B cell (primary cell): ENCODE measurements around the gene CAVIN2. TPM values are rescaled to one million over a fixed set of nuclear protein-coding genes. Genes with fewer than 3 reads are reported as not detected.

ENCODE experiments used
- ATAC-seq: fragments of 200-7000 bp; cut with Tn5 transposase; one replicate; pipeline ENCODE4 v1.10.0; 2021; ENCODE audit warnings: low read depth, mild to moderate bottlenecking, moderate number of reproducible peaks, moderate library complexity
- CTCF ChIA-PET: fragments of 350-600 bp; sonication (Branson Sonifier 250); formaldehyde crosslinking; loops from one replicate; lab custom pipeline; 2021; ENCODE audit warnings: antibody characterized with exemption, inconsistent platforms; lab: Charles Lee
- POLR2A ChIA-PET: fragments of 350-600 bp; sonication (Branson Sonifier 250); formaldehyde crosslinking; loops from one replicate; lab custom pipeline; 2021; ENCODE audit warnings: antibody characterized with exemption; lab: Charles Lee
- DNase-seq: peaks from one replicate; pipeline ENCODE4 v3.0.0; 2013
- H2AFZ ChIP-seq: 2 replicates; pipeline ENCODE4 v1.6.1; 2012; ENCODE audit warnings: mild to moderate bottlenecking, low read depth, low read length; ENCODE audit not compliant: insufficient read depth, poor library complexity, severe bottlenecking
- H3K27ac ChIP-seq, 2 donors: 1 replicate in 1 of 2; 2 replicates in 1 of 2; pipeline ENCODE4 v1.5.1; 2012 to 2013; ENCODE audit warnings: low read length in 2 of 2, mild to moderate bottlenecking in 2 of 2, moderate library complexity in 1 of 2
- H3K27me3 ChIP-seq, 4 experiments: fragments of 200-600 bp in 1 of 4; sonication (generic) in 1 of 4; replicated peaks in 1 of 4; 1 replicate in 2 of 4; 2 replicates in 2 of 4; pipeline versions ENCODE4 v1.6.1 to v1.7.0; 2013 to 2016; ENCODE audit warnings: low read length in 3 of 4, mild to moderate bottlenecking in 2 of 4, mixed read lengths in 1 of 4, moderate library complexity in 1 of 4; ENCODE audit not compliant: insufficient read depth in 4 of 4, control insufficient read depth in 3 of 4; ENCODE audit errors: control extremely low read depth in 1 of 4
- H3K36me3 ChIP-seq, 2 experiments: replicated peaks in 1 of 2; 1 replicate in 1 of 2; 2 replicates in 1 of 2; pipeline versions ENCODE4 v1.6.1 to v1.7.1; 2013; ENCODE audit warnings: low read length in 1 of 2; ENCODE audit not compliant: insufficient read depth in 2 of 2, control insufficient read depth in 1 of 2; ENCODE audit errors: control extremely low read depth in 1 of 2, extremely low read depth in 1 of 2
- H3K4me1 ChIP-seq, 2 donors: fragments of 200-600 bp in 1 of 2; sonication (generic) in 1 of 2; 1 replicate in 1 of 2; 2 replicates in 1 of 2; pipeline versions ENCODE4 v1.5.1 to v1.6.1; 2013 to 2017; ENCODE audit warnings: low read length in 2 of 2; ENCODE audit not compliant: control insufficient read depth in 2 of 2, insufficient read depth in 2 of 2
- H3K4me2 ChIP-seq: replicated peaks from 2 replicates; pipeline ENCODE3; 2012; ENCODE audit warnings: mild to moderate bottlenecking, low read depth, low read length; ENCODE audit not compliant: poor library complexity, severe bottlenecking
- H3K4me3 ChIP-seq, 5 experiments: fragments of 200-600 bp in 1 of 5; sonication (generic) in 1 of 5; 1 replicate in 3 of 5; 2 replicates in 2 of 5; pipeline versions ENCODE4 v1.5.1 to v1.7.0; 2011 to 2016; ENCODE audit warnings: low read length in 4 of 5, mild to moderate bottlenecking in 4 of 5, low read depth in 2 of 5, control low read depth in 1 of 5, moderate library complexity in 1 of 5; ENCODE audit not compliant: insufficient read depth in 1 of 5; ENCODE audit errors: control extremely low read depth in 1 of 5, extremely low read depth in 1 of 5
- H3K79me2 ChIP-seq: fragments of 200-600 bp; sonication (generic); one replicate; pipeline ENCODE4 v1.6.0; 2016; ENCODE audit warnings: low read length; ENCODE audit not compliant: control insufficient read depth, insufficient read depth
- H3K9ac ChIP-seq: fragments of 200-600 bp; sonication (generic); 2 replicates; pipeline ENCODE4 v1.6.1; 2017; ENCODE audit warnings: mild to moderate bottlenecking, low read length, moderate library complexity
- H3K9me3 ChIP-seq, 3 donors: one replicate each; pipeline versions ENCODE4 v1.6.1 to v1.7.1; 2013; ENCODE audit warnings: low read length in 2 of 3; ENCODE audit not compliant: control insufficient read depth in 2 of 3, insufficient read depth in 1 of 3; ENCODE audit errors: control extremely low read depth in 1 of 3
- H4K20me1 ChIP-seq: 2 replicates; pipeline ENCODE4 v1.6.0; 2012; ENCODE audit warnings: mild to moderate bottlenecking, low read length; ENCODE audit not compliant: insufficient read depth, control insufficient read depth, poor library complexity, severe bottlenecking
- H3K27ac Mint-ChIP-seq: one replicate; pipeline ENCODE4 v1.8.0; 2021; ENCODE audit warnings: mixed read lengths
- H3K27me3 Mint-ChIP-seq: one replicate; pipeline ENCODE4 v1.8.0; 2021; ENCODE audit warnings: mixed read lengths
- H3K4me1 Mint-ChIP-seq: one replicate; pipeline ENCODE4 v1.8.0; 2021; ENCODE audit warnings: mixed read lengths
- H3K4me3 Mint-ChIP-seq: one replicate; pipeline ENCODE4 v1.8.0; 2021; ENCODE audit warnings: mixed read lengths
- H3K9me3 Mint-ChIP-seq: one replicate; pipeline ENCODE4 v1.8.0; 2022; ENCODE audit warnings: mixed read lengths; ENCODE audit not compliant: insufficient read depth
- EZH2 ChIP-seq: IDR thresholded peaks from 2 replicates; pipeline ENCODE4 v1.6.1; 2012; ENCODE audit warnings: borderline replicate concordance, low read depth, mild to moderate bottlenecking, moderate library complexity, low read length; ENCODE audit not compliant: insufficient read depth, poor library complexity, severe bottlenecking
- WGBS: methylation state at CpG from one replicate; pipeline ENCODE4 v1.1.5; 2013; ENCODE audit warnings: missing lambda C conversion rate; ENCODE audit not compliant: insufficient coverage; 5-methylcytosine and 5-hydroxymethylcytosine counted together
- intact Hi-C: fragments of 100-400 bp; cut with micrococcal nuclease; formaldehyde crosslinking; loops from one replicate; pipeline ENCODE4 v1.10.0; 2022
- polyA plus RNA-seq: library from polyadenylated mRNA; depleted of rRNA; stranded (reverse); fragments of >200 nt; gene quantifications from 2 replicates; pipeline ENCODE4 v1.2.3, GENCODE V29; 2012
- total RNA-seq, 2 donors: library from RNA; stranded (reverse); fragments of 120-200 nt in 1 of 2; gene quantifications; 1 replicate in 1 of 2; 2 replicates in 1 of 2; pipeline versions ENCODE4 v1.2.3 to v1.2.4, GENCODE V29; 2013 to 2022
- TF ChIP-seq, protein P1 (sequence below): fragments of 200-600 bp; IDR thresholded peaks from one replicate; pipeline ENCODE4 v1.8.0; 2022; ENCODE audit warnings: antibody characterized with exemption, mild to moderate bottlenecking

The CAVIN2 gene
- total and polyA plus RNA-seq, 2 donors (not counting 1 experiment from before 2014, with no cell fraction given), result 0.15 TPM; not detected in 1

- 83% methylated on average over 1 of the region's 2 CpGs for WGBS
- peaks cover 9% of the 10 kb centered on the region for H3K27me3 Mint-ChIP-seq
- DNase-seq (no peak), ATAC-seq (no peak)
- Histone ChIP-seq H3K36me3 (no peaks in the 10 kb centered on the region), H3K9ac (no peak overlapping the region), H3K9me3 (no peaks in the 10 kb centered on the region), H3K27ac (no peak overlapping the region), H3K4me2 (no peak overlapping the region), H3K4me3 (no peak overlapping the region), H2AFZ (no peak overlapping the region), H4K20me1 (no peaks in the 10 kb centered on the region), H3K4me1 (no peaks in the 10 kb centered on the region), H3K79me2 (no peaks in the 10 kb centered on the region), H3K27me3 (no peaks in the 10 kb centered on the region)
- ChIA-PET POLR2A (no interaction called here), CTCF (no interaction called here)
- TF ChIP-seq, protein P1, sequence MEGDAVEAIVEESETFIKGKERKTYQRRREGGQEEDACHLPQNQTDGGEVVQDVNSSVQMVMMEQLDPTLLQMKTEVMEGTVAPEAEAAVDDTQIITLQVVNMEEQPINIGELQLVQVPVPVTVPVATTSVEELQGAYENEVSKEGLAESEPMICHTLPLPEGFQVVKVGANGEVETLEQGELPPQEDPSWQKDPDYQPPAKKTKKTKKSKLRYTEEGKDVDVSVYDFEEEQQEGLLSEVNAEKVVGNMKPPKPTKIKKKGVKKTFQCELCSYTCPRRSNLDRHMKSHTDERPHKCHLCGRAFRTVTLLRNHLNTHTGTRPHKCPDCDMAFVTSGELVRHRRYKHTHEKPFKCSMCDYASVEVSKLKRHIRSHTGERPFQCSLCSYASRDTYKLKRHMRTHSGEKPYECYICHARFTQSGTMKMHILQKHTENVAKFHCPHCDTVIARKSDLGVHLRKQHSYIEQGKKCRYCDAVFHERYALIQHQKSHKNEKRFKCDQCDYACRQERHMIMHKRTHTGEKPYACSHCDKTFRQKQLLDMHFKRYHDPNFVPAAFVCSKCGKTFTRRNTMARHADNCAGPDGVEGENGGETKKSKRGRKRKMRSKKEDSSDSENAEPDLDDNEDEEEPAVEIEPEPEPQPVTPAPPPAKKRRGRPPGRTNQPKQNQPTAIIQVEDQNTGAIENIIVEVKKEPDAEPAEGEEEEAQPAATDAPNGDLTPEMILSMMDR, result no peak
- no peak for TF ChIP-seq EZH2
- intact Hi-C loops, result no loop called here
- no peak overlapping the region for H3K4me3 Mint-ChIP-seq
- no peaks in the 10 kb centered on the region for H3K9me3 Mint-ChIP-seq
- no peak overlapping the region for H3K27ac Mint-ChIP-seq
- H3K4me1 Mint-ChIP-seq, result no peaks in the 10 kb centered on the region
Measured at GRCh38 chr2:191824398-191824797, 22.5 kb downstream of the CAVIN2 start.

DNA sequence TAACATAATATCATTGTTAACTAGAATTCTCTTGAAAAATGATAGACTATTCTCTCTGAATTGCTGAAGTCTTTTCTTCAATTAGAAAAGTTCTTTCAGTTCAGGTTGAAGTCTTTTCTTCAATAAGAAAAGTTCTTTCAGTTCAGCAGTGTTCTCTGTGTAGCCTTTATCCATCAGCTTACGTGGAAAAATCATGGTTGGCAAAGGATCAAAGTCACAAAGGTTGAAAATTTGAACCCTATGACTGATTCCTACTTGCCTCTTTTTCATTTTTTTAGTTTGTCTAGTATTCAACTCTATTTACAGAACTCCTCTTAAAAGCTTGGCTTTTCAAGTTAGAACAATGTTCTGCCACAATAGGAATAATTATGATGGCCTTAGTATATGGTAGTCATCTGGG, 25.8 kb downstream of the CAVIN2 start:
- DNase-seq, result no peak
- ChIA-PET CTCF (no interaction called here), POLR2A (no interaction called here)
- no peaks in the 10 kb centered on the region for H4K20me1 ChIP-seq
- no peak overlapping the region for H3K27ac ChIP-seq
- no peaks in the 10 kb centered on the region for H3K79me2 ChIP-seq
- no peak overlapping the region for H3K27ac Mint-ChIP-seq
- TF ChIP-seq, protein P1, result no peak
- TF ChIP-seq EZH2, result no peak
- H3K27me3 Mint-ChIP-seq, result peaks cover 18% of the 10 kb centered on the region
- no peaks in the 10 kb centered on the region for H3K9me3 Mint-ChIP-seq
- H3K27me3 ChIP-seq, result no peaks in the 10 kb centered on the region
- no peak overlapping the region for H3K4me3 ChIP-seq
- H3K9ac ChIP-seq, result no peak overlapping the region
- no peaks in the 10 kb centered on the region for H3K4me1 ChIP-seq
- intact Hi-C loops, result no loop called here
- no peak overlapping the region for H3K4me2 ChIP-seq
- H2AFZ ChIP-seq, result no peak overlapping the region
- no peak for ATAC-seq
- no peak overlapping the region for H3K4me3 Mint-ChIP-seq
- no peaks in the 10 kb centered on the region for H3K4me1 Mint-ChIP-seq
- no peaks in the 10 kb centered on the region for H3K36me3 ChIP-seq
- H3K9me3 ChIP-seq, result no peaks in the 10 kb centered on the region
- WGBS, result no CpG with 5 or more reads among the region's 1 CpG
